ENCODE measurements around the gene ANLN.

DNA sequence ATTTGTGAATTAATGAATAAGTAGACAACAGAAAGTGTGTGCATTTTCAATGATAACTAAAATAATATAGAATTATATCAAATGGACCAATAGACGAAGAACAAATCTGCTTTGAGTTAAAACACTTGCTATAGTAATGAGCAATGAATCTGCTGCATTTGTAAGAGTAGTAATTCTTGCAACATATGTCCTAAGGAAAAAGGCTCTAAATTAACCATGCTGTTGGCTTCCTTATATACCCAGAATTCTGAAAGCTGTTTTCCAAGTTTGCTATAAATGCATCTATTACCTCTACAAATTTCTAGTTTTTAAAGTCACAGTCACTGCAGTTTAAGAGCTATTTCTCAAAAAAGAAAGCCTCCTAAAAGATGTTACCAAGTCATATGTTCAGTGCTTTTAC is 20.5 kb upstream of the ANLN start:
- TF ChIP-seq, protein P1, sequence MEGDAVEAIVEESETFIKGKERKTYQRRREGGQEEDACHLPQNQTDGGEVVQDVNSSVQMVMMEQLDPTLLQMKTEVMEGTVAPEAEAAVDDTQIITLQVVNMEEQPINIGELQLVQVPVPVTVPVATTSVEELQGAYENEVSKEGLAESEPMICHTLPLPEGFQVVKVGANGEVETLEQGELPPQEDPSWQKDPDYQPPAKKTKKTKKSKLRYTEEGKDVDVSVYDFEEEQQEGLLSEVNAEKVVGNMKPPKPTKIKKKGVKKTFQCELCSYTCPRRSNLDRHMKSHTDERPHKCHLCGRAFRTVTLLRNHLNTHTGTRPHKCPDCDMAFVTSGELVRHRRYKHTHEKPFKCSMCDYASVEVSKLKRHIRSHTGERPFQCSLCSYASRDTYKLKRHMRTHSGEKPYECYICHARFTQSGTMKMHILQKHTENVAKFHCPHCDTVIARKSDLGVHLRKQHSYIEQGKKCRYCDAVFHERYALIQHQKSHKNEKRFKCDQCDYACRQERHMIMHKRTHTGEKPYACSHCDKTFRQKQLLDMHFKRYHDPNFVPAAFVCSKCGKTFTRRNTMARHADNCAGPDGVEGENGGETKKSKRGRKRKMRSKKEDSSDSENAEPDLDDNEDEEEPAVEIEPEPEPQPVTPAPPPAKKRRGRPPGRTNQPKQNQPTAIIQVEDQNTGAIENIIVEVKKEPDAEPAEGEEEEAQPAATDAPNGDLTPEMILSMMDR (IDR thresholded peaks at IDR 0.05): no peak
- TF ChIP-seq POLR2A (IDR thresholded peaks at IDR 0.05): no peak
